Body of pancreas (tissue), 4 donors: ENCODE data around the gene USP27X.

Source experiments
- POLR2A ChIP-seq, 3 donors: fragments of 450-650 bp; IDR thresholded peaks; one replicate each; pipeline ENCODE4 v1.6.1; 2016; ENCODE audit warnings: antibody characterized with exemption in 3 of 3, mild to moderate bottlenecking in 2 of 3
- TF ChIP-seq, protein P1 (sequence below), 7 experiments: fragments of 450-650 bp in 4 of 7; fragments of 200-600 bp in 3 of 7; sonication (generic) in 3 of 7; IDR thresholded peaks; one replicate each; pipeline ENCODE4 v1.5.1; 2016 to 2019; ENCODE audit warnings: antibody characterized with exemption in 7 of 7

DNA sequence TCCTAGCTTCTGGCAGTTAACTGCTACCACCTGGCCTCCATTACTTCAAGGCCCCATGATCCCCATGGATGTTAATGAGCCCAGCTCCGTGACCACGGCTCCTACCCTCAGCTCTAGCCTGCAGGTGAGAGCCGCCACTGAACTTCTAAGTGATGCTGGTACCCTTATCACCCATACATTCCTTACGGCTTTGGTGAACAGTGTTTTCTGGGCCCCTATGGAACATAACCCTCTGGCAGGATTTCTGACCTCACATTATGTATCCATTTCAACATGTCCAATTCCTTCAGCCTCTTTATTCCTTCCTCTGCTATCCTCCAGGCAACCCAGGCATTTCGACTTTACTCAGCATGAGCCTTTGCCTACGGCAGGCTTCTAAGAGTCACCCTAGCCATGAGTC, 25.6 kb upstream of the USP27X start:
- TF ChIP-seq, protein P1, sequence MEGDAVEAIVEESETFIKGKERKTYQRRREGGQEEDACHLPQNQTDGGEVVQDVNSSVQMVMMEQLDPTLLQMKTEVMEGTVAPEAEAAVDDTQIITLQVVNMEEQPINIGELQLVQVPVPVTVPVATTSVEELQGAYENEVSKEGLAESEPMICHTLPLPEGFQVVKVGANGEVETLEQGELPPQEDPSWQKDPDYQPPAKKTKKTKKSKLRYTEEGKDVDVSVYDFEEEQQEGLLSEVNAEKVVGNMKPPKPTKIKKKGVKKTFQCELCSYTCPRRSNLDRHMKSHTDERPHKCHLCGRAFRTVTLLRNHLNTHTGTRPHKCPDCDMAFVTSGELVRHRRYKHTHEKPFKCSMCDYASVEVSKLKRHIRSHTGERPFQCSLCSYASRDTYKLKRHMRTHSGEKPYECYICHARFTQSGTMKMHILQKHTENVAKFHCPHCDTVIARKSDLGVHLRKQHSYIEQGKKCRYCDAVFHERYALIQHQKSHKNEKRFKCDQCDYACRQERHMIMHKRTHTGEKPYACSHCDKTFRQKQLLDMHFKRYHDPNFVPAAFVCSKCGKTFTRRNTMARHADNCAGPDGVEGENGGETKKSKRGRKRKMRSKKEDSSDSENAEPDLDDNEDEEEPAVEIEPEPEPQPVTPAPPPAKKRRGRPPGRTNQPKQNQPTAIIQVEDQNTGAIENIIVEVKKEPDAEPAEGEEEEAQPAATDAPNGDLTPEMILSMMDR (IDR thresholded peaks at IDR 0.05): no peak
- no peak for TF ChIP-seq POLR2A (IDR thresholded peaks at IDR 0.05)
